SK-N-DZ (cell line): Measurements from ENCODE around the gene TGM5.

Source experiments
- DNase-seq: peaks from one replicate; pipeline ENCODE4 v3.0.0-alpha.2; 2015; ENCODE audit warnings: low spot score
- small RNA-seq, 2 experiments: library from RNA; depleted of rRNA; stranded (forward); fragments of <200 nt; gene quantifications; one replicate each; pipeline ENCODE3, GENCODE V24; 2014

Gene TGM5

DNA sequence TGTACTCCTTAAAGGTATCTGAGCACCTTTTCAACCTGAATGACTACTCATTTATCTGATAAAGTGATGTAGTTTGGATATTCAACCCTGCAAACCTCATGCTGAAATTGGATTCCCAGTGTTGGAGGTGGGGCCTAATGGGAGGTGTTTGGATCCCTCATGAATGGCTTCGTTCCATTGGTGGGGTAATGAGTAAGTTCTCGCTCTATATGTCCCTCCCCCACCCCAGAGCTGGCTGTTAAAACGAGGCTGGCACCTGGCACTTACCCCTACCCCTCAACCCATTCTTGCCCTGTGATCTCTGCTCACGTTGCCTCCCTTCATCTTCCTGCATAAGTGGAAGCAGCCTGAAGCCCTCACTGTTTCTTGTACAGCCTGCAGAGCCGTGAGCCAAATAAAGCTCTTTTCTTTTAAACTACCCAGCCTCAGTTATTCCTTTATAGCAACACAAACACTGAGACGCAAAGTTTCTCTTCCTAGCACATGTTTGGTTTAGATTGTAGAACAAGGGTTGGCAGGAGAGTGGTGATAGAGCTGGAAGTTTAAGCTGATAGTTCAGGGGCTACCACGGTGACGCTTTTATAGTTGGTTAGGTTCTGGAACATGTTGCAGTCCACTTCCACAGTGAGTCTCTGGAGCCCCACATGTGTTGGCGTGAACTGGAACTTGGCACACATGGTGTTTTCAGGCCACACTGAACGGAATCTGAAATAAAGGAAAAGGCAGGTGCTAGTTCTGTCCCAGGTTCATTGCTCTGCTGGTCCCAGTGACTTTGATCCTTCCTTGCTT is 69.8 kb downstream of the TGM5 start:
- DNase-seq: no peak

DNA sequence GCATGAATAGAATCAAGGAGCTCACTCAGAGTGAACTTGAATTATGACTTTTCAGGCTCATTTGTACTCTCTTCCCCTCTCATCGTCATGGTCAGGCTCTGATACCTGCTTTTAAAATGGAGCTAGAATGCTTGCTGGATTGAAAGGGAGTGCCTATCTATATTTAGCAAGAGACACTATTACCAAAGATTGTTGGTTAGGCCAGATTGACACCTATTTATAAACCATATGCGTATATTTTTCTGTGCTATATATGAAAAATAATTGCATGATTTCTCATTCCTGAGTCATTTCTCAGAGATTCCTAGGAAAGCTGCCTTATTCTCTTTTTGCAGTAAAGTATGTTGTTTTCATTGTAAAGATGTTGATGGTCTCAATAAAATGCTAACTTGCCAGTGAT is 71.9 kb downstream of the TGM5 start:
- no peak for DNase-seq

DNA sequence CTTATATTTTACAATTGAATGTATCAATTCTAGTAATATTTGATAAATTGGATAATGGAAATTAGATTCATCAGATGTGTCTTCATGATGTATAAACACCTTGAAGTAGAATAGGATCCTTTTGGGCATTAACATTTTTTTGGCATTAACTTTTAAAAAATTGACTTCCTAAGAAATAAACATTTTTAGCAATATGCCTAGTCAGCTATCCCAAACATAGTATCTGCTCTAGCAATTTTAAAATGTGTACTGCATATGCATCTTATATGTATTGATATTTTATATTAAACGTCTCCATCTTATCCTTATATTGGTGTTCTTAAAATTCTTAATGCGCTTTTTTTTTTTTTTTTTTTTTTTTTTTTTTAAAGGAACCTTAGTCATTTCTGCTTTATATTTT is 73.0 kb downstream of the TGM5 start:
- DNase-seq: no peak

DNA sequence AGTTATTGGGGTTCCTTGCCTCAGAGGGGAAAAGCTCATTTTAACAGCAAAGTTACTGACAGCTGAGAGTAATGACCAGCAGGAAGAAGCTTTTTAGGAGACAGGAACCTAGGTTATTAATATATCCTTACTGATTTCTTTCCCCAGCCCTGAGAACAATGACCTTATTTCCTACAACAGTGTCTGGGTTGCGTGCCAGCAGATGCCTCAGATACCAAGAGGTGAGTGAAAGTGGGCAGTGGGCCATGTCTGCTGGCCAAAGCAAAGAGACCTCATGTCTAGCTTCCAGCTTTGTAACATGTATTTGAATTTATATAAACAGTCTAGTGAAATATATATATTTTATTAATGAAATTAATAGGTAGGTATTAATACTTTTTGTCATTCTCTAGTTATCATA is 76.5 kb downstream of the TGM5 start:
- DNase-seq: no peak

DNA sequence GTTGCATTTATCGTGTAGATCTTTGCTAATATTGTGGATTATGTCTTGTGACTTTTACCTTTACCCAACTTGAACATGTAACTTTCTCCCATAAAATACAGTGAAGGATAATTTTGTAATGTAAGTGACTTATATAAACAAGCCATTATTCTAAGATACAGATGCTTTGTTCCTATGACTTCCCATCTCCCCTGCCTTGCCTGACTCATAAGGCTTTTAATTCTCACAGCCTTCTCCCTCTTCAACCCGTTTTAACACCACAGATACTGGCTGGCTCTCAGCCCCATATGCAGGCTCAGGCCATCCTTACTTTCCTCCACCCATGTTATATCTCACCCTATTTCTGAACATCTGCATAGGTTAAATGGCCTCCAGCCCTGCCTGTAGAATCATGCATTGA is 77.4 kb downstream of the TGM5 start:
- DNase-seq: no peak

DNA sequence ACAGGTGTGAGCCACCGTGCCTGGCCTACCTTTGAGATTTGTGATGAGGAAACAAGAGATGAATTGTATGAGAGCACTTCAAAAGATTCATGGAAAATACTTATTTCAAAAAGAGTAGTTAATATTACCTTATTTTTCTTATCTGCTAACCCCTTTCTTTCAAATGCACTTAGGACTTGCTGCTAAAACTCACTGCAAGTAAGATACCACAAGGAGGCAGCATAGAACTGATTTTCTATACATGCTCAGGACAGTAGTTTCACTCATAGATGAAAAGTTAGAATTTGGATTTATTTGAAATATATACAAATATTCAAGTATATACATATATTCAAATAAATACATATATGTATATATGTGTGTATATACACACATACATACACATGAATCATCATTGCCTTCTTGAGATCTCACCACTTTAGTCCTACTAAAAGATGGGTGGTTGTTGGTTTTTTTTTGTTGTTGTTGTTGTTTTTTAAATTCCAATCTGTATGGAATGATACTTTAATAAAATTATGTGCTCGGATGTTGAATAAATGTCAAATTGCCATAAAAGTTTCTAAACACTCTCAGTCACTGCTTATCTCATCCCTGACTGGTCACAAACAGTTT is 79.1 kb downstream of the TGM5 start:
- peak; percentile 44 for DNase-seq

DNA sequence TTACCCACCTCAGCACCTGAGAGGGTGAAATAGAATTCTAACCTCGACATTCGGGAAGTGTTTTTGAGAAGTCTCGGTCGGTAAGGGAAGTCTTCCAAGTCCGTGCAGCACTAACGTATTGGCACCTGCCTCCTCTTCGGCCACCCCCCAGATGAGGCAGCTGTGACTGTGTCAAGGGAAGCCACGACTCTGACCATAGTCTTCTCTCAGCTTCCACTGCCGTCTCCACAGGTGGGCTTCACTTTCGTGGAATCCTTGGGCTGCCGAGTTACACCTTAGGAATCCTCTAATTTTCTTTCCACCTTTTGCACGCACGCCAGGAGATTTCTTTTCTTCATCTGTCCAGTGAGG is 80.8 kb downstream of the TGM5 start:
- DNase-seq: no peak

DNA sequence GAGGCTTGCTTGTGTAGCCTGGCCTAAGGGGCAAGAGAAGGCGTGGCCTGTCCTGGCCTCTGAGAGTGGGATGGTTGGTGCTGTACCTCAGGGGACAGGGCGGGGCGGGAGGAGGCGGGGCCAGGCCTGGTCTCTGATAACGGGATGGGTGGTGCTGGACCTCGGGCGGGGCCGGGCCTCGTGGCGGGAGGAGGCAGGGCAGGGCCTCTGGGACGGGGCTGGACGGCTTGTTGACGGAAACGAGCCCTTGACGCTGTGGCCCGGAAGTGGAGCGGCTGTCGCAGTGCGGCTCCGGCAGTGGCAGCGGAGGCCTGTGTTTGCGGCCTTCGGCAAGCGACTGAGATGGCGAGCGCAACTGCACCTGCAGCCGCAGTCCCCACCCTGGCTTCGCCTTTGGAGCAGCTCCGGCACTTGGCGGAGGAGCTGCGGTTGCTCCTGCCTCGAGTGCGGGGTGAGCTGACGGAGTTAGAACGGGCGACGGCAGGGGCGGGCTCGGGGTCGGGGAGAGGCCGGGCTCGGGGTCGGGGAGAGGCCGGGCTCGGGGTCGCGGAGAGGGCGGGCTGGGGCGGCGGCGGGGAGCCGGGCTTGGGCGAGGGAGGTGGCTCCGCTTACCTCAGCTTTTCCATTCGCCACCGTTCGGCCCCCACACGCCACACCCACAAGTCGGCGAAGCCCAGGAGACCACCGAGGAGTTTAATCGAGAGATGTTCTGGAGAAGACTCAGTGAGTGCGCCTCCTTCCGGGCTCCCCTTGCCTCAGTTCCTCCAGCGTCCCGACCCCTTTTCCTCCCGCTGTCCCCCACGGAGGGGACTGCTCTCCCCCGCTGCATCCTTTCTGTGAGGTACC is 81.3 kb downstream of the TGM5 start, which contains the start of gene CCNDBP1:
TSS of gene CCNDBP1 (plus strand) at position 247 of the 846 bp plus-strand sequence. CDS start at position 343, 96 bp downstream.
- peak; percentile 94 for DNase-seq

DNA sequence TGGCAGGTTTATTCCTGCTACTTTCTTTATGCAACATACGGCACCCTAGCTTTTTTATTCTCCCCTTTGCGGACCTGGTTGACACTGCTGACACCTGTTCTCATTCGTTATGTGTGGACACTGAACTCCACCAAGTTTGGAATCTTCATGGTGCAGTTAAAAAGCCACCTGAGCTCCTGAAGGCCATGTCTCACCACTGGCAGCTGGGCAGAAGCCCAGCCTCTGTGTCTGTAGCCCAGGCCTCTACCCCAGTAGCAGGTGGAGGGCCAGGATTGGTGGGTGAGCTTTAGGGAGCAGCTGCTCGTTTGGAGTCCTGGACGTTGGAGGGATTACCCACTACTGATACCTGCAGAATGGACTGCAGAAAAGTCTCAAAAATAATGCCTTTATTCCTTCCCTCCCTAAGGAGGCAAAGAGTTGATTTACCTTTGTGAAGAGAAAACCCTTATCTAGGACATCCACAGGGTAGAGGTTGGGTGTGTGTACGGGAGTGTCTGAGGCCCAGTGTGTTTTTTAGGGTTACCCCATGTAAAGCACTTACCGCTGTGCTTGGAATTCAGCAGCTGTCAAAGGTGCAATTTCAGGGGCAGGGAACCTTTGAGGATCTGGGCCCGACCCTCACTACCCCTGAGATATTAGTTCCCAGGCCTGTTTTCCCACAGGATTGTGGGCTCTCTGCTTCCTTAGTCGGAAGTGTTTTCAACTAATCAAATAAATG is 82.2 kb downstream of the TGM5 start:
- DNase-seq: no peak

DNA sequence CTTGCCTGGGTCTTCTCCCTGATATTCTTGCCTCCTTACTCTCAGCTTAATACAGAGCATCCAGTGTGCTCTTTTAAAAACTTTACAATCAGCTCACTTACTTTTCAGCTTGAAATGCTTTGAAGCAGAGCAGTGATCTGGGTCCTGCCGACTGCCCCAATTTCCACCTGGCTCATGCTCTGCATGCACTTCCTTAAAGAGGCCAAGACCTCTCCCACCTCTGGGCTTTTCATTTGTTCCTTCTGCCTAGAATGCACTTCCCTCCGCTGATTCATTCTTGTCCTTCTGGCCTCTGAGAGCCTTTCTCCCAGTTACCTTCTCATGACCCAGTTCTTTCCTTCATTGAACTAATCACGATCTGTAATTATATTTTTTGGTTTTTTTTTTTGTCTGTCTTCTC is 83.5 kb downstream of the TGM5 start:
- no peak for DNase-seq

Small RNA genes within 50 kb of the gene (small RNA-seq; reads per million reads assigned to genes)
- gene RF00019: 0 reads per million in 2 experiments
